ENCODE measurements around the gene OLA1. TPM values are rescaled to one million over a fixed set of nuclear protein-coding genes. Genes with fewer than 3 reads are reported as not detected.

The OLA1 gene
- total RNA-seq, 5 donors from 2014 or later (not counting 1 experiment from before 2014, with no cell fraction given), result 32.1 to 46.1 (median 38.1) TPM

- no peaks in the 10 kb centered on the region for H3K27me3 Mint-ChIP-seq
- no peaks in the 10 kb centered on the region for H3K9me3 Mint-ChIP-seq
- Histone ChIP-seq H3K4me1 (ENCODE audit: control insufficient read depth in 1 of 2, extremely low read depth in 1 of 2, insufficient read depth in 2 of 2, low read length in 2 of 2) (no peaks in the 10 kb centered on the region), H3K4me3 (ENCODE audit: control insufficient read depth in 1 of 2, extremely low read depth in 1 of 2, low read length in 1 of 2) (no peak overlapping the region), H3K27me3 (replicated peaks in 1 of 2; ENCODE audit: control insufficient read depth in 2 of 2, extremely low read depth in 1 of 2, insufficient read depth in 2 of 2, low read length in 1 of 2) (no peaks in the 10 kb centered on the region), H3K27ac (ENCODE audit: low read length) (no peak overlapping the region), H3K9me3 (no peaks in the 10 kb centered on the region), H3K36me3 (ENCODE audit: control insufficient read depth in 2 of 2, extremely low read depth in 1 of 2, insufficient read depth in 1 of 2, low read length in 1 of 2) (no peaks in the 10 kb centered on the region)
- no peak overlapping the region for H3K27ac Mint-ChIP-seq
- no peak overlapping the region for H3K4me3 Mint-ChIP-seq
- DNase-seq (no peak), ATAC-seq (replicated peaks in 1 of 4) (no peak)
- CTCF ChIA-PET, result interaction anchor here in 1 of 2 donors (0.6 kb wide), 1 partner anchor 45 kb away, joined by 3 read pairs; no protein-coding TSS in a partner anchor
- POLR2A ChIA-PET, result no interaction called here
- WGBS (ENCODE audit: insufficient coverage), result 94% methylated on average over 2 of the region's 2 CpGs
- H3K4me1 Mint-ChIP-seq, result peaks cover 0 to 8% (median 5%) of the 10 kb centered on the region in 3 donors
- H3K36me3 Mint-ChIP-seq, result peaks cover 27% of the 10 kb centered on the region
Measured at GRCh38 chr2:174209325-174209724, 39.0 kb downstream of the OLA1 start.

GRCh38 chr2:174208026-174208425, 40.3 kb downstream of the OLA1 start:
- CTCF ChIA-PET, result interaction anchor here in 1 of 2 donors (0.6 kb wide), 1 partner anchor 51 kb away, joined by 6 read pairs; no protein-coding TSS in a partner anchor
- H3K4me3 Mint-ChIP-seq, result no peak overlapping the region
- DNase-seq, result no peak
- Histone ChIP-seq H3K4me1 (ENCODE audit: control insufficient read depth in 1 of 2, extremely low read depth in 1 of 2, insufficient read depth in 2 of 2, low read length in 2 of 2) (no peaks in the 10 kb centered on the region), H3K9me3 (no peaks in the 10 kb centered on the region), H3K27ac (ENCODE audit: low read length) (no peak overlapping the region), H3K36me3 (ENCODE audit: control insufficient read depth in 2 of 2, extremely low read depth in 1 of 2, insufficient read depth in 1 of 2, low read length in 1 of 2) (no peaks in the 10 kb centered on the region), H3K4me3 (ENCODE audit: control insufficient read depth in 1 of 2, extremely low read depth in 1 of 2, low read length in 1 of 2) (no peak overlapping the region), H3K27me3 (replicated peaks in 1 of 2; ENCODE audit: control insufficient read depth in 2 of 2, extremely low read depth in 1 of 2, insufficient read depth in 2 of 2, low read length in 1 of 2) (no peaks in the 10 kb centered on the region)
- no CpG with 5 or more reads among the region's 4 CpGs for WGBS (ENCODE audit: insufficient coverage)
- H3K27me3 Mint-ChIP-seq, result no peaks in the 10 kb centered on the region
- peaks cover 0 to 8% (median 5%) of the 10 kb centered on the region in 3 donors for H3K4me1 Mint-ChIP-seq
- ATAC-seq (replicated peaks in 1 of 4), result no peak
- H3K27ac Mint-ChIP-seq, result no peak overlapping the region
- no peaks in the 10 kb centered on the region for H3K9me3 Mint-ChIP-seq
- POLR2A ChIA-PET, result no interaction called here
- H3K36me3 Mint-ChIP-seq, result peaks cover 27% of the 10 kb centered on the region

- 100% methylated on average over 2 of the region's 2 CpGs for WGBS (ENCODE audit: insufficient coverage)
- no peaks in the 10 kb centered on the region for H3K9me3 ChIP-seq
- no peaks in the 10 kb centered on the region for H3K4me1 ChIP-seq (ENCODE audit: control insufficient read depth in 1 of 2, extremely low read depth in 1 of 2, insufficient read depth in 2 of 2, low read length in 2 of 2)
- ATAC-seq (replicated peaks in 1 of 4), result no peak
- H3K27me3 ChIP-seq (replicated peaks in 1 of 2; ENCODE audit: control insufficient read depth in 2 of 2, extremely low read depth in 1 of 2, insufficient read depth in 2 of 2, low read length in 1 of 2), result no peaks in the 10 kb centered on the region
- DNase-seq, result no peak
- ChIA-PET POLR2A (no interaction called here), CTCF (no interaction called here)
- H3K4me3 ChIP-seq (ENCODE audit: control insufficient read depth in 1 of 2, extremely low read depth in 1 of 2, low read length in 1 of 2), result no peak overlapping the region
- Mint-ChIP-seq H3K4me3 (no peak overlapping the region), H3K36me3 (peaks cover 20% of the 10 kb centered on the region), H3K4me1 (peaks cover 0 to 8% (median 5%) of the 10 kb centered on the region in 3 donors), H3K9me3 (no peaks in the 10 kb centered on the region), H3K27ac (no peak overlapping the region), H3K27me3 (no peaks in the 10 kb centered on the region)
- H3K36me3 ChIP-seq (ENCODE audit: control insufficient read depth in 2 of 2, extremely low read depth in 1 of 2, insufficient read depth in 1 of 2, low read length in 1 of 2), result no peaks in the 10 kb centered on the region
- no peak overlapping the region for H3K27ac ChIP-seq (ENCODE audit: low read length)
Measured at GRCh38 chr2:174205562-174205961, 42.8 kb downstream of the OLA1 start.

- ChIA-PET CTCF (interaction anchor here in 1 of 2 donors (0.6 kb wide), 1 partner anchor 120 kb away, joined by 4 read pairs; no protein-coding TSS in a partner anchor), POLR2A (interaction anchor here in 1 of 2 donors (0.6 kb wide), 1 partner anchor 139 kb away, joined by 3 read pairs; no protein-coding TSS in a partner anchor)
- H3K27me3 Mint-ChIP-seq, result no peaks in the 10 kb centered on the region
- Histone ChIP-seq H3K4me1 (ENCODE audit: control insufficient read depth in 1 of 2, extremely low read depth in 1 of 2, insufficient read depth in 2 of 2, low read length in 2 of 2) (no peaks in the 10 kb centered on the region), H3K27me3 (replicated peaks in 1 of 2; ENCODE audit: control insufficient read depth in 2 of 2, extremely low read depth in 1 of 2, insufficient read depth in 2 of 2, low read length in 1 of 2) (no peaks in the 10 kb centered on the region), H3K27ac (ENCODE audit: low read length) (no peak overlapping the region), H3K36me3 (ENCODE audit: control insufficient read depth in 2 of 2, extremely low read depth in 1 of 2, insufficient read depth in 1 of 2, low read length in 1 of 2) (no peaks in the 10 kb centered on the region), H3K9me3 (no peaks in the 10 kb centered on the region), H3K4me3 (ENCODE audit: control insufficient read depth in 1 of 2, extremely low read depth in 1 of 2, low read length in 1 of 2) (no peak overlapping the region)
- peaks cover 0 to 2% (median under 1%) of the 10 kb centered on the region in 3 donors for H3K4me1 Mint-ChIP-seq
- H3K36me3 Mint-ChIP-seq, result peaks cover 7% of the 10 kb centered on the region
- DNase-seq (no peak), ATAC-seq (replicated peaks in 1 of 4) (no peak)
- H3K9me3 Mint-ChIP-seq, result no peaks in the 10 kb centered on the region
- no CpG with 5 or more reads among the region's 4 CpGs for WGBS (ENCODE audit: insufficient coverage)
- H3K27ac Mint-ChIP-seq, result no peak overlapping the region
- H3K4me3 Mint-ChIP-seq, result no peak overlapping the region
Measured at GRCh38 chr2:174202188-174202587, 46.1 kb downstream of the OLA1 start.

GRCh38 chr2:174198846-174199564, 49.3 kb downstream of the OLA1 start:
- ATAC-seq (replicated peaks in 1 of 4) (no peak), DNase-seq (no peak)
- ChIA-PET CTCF (no interaction called here), POLR2A (no interaction called here)
- H3K4me3 ChIP-seq (ENCODE audit: control insufficient read depth in 1 of 2, extremely low read depth in 1 of 2, low read length in 1 of 2), result no peak overlapping the region
- no peaks in the 10 kb centered on the region for H3K4me1 ChIP-seq (ENCODE audit: control insufficient read depth in 1 of 2, extremely low read depth in 1 of 2, insufficient read depth in 2 of 2, low read length in 2 of 2)
- no CpG with 5 or more reads among the region's 2 CpGs for WGBS (ENCODE audit: insufficient coverage)
- H3K27ac ChIP-seq (ENCODE audit: low read length), result no peak overlapping the region
- H3K4me1 Mint-ChIP-seq, result peaks cover 0 to 2% (median 0%) of the 10 kb centered on the region in 3 donors
- no peaks in the 10 kb centered on the region for H3K9me3 ChIP-seq
- no peak overlapping the region for H3K4me3 Mint-ChIP-seq
- H3K27me3 ChIP-seq (replicated peaks in 1 of 2; ENCODE audit: control insufficient read depth in 2 of 2, extremely low read depth in 1 of 2, insufficient read depth in 2 of 2, low read length in 1 of 2), result no peaks in the 10 kb centered on the region
- H3K36me3 Mint-ChIP-seq, result no peaks in the 10 kb centered on the region
- no peaks in the 10 kb centered on the region for H3K36me3 ChIP-seq (ENCODE audit: control insufficient read depth in 2 of 2, extremely low read depth in 1 of 2, insufficient read depth in 1 of 2, low read length in 1 of 2)
- H3K9me3 Mint-ChIP-seq, result no peaks in the 10 kb centered on the region
- H3K27ac Mint-ChIP-seq, result no peak overlapping the region
- no peaks in the 10 kb centered on the region for H3K27me3 Mint-ChIP-seq

- CTCF ChIA-PET, result no interaction called here
- no peaks in the 10 kb centered on the region for H3K27me3 Mint-ChIP-seq
Measured at GRCh38 chr2:174195253-174195652, 53.1 kb downstream of the OLA1 start.

More at GRCh38 chr2:174195253-174195652, 53.1 kb downstream of the OLA1 start:
- DNase-seq (no peak), ATAC-seq (replicated peaks in 1 of 4) (no peak)
- Histone ChIP-seq H3K36me3 (ENCODE audit: control insufficient read depth in 2 of 2, extremely low read depth in 1 of 2, insufficient read depth in 1 of 2, low read length in 1 of 2) (no peaks in the 10 kb centered on the region), H3K27ac (ENCODE audit: low read length) (no peak overlapping the region), H3K27me3 (replicated peaks in 1 of 2; ENCODE audit: control insufficient read depth in 2 of 2, extremely low read depth in 1 of 2, insufficient read depth in 2 of 2, low read length in 1 of 2) (no peaks in the 10 kb centered on the region), H3K4me1 (ENCODE audit: control insufficient read depth in 1 of 2, extremely low read depth in 1 of 2, insufficient read depth in 2 of 2, low read length in 2 of 2) (no peaks in the 10 kb centered on the region), H3K9me3 (no peaks in the 10 kb centered on the region), H3K4me3 (ENCODE audit: control insufficient read depth in 1 of 2, extremely low read depth in 1 of 2, low read length in 1 of 2) (no peak overlapping the region)
- Mint-ChIP-seq H3K4me1 (peaks cover 0 to 5% (median 0%) of the 10 kb centered on the region in 3 donors), H3K4me3 (no peak overlapping the region), H3K27ac (no peak overlapping the region), H3K36me3 (no peaks in the 10 kb centered on the region), H3K9me3 (no peaks in the 10 kb centered on the region)
- POLR2A ChIA-PET, result no interaction called here
